ENCODE measurements around the gene ZNF407.

ZNF407 gene

GRCh38 chr18:74631623-74632350 lies 34.1 kb downstream of the ZNF407 start:
- no peak for DNase-seq

GRCh38 chr18:74632351-74632679 lies 34.6 kb downstream of the ZNF407 start:
- DNase-seq: no peak

- no peak for DNase-seq
Measured at GRCh38 chr18:74632856-74633255, 35.2 kb downstream of the ZNF407 start.

GRCh38 chr18:74633652-74634352 lies 36.1 kb downstream of the ZNF407 start:
- DNase-seq: no peak

GRCh38 chr18:74635224-74635975 lies 37.7 kb downstream of the ZNF407 start:
- DNase-seq: no peak

- DNase-seq: no peak
Measured at GRCh38 chr18:74637070-74637469, 39.4 kb downstream of the ZNF407 start.

GRCh38 chr18:74638210-74638609 lies 40.5 kb downstream of the ZNF407 start:
- DNase-seq: no peak

GRCh38 chr18:74644713-74645112 lies 47.0 kb downstream of the ZNF407 start:
- no peak for DNase-seq

GRCh38 chr18:74645679-74646078 lies 48.0 kb downstream of the ZNF407 start:
- DNase-seq: no peak

- no peak for DNase-seq
Measured at GRCh38 chr18:74651327-74652128, 53.9 kb downstream of the ZNF407 start.

- DNase-seq: no peak
Measured at GRCh38 chr18:74652392-74652988, 54.8 kb downstream of the ZNF407 start.

- no peak for DNase-seq
Measured at GRCh38 chr18:74654638-74655037, 57.0 kb downstream of the ZNF407 start.

- DNase-seq: no peak
Measured at GRCh38 chr18:74661008-74661407, 63.3 kb downstream of the ZNF407 start.

- DNase-seq: no peak
Measured at GRCh38 chr18:74661691-74662090, 64.0 kb downstream of the ZNF407 start.

- DNase-seq: no peak
Measured at GRCh38 chr18:74662622-74663021, 65.0 kb downstream of the ZNF407 start.

- DNase-seq: no peak
Measured at GRCh38 chr18:74665346-74665745, 67.7 kb downstream of the ZNF407 start.

GRCh38 chr18:74665905-74666304 lies 68.2 kb downstream of the ZNF407 start:
- no peak for DNase-seq

- DNase-seq: no peak
Measured at GRCh38 chr18:74669136-74669798, 71.6 kb downstream of the ZNF407 start.

GRCh38 chr18:74672371-74672770 lies 74.7 kb downstream of the ZNF407 start:
- DNase-seq: no peak

GRCh38 chr18:74674487-74674886 lies 76.8 kb downstream of the ZNF407 start:
- no peak for DNase-seq

GRCh38 chr18:74679006-74679678 lies 81.5 kb downstream of the ZNF407 start:
- no peak for DNase-seq
